ENCODE measurements around the gene DHRS1. TPM values are rescaled to one million over a fixed set of nuclear protein-coding genes. Genes with fewer than 3 reads are reported as not detected.

The DHRS1 gene
- total RNA-seq, 1 experiment from 2014 or later: 8.9 TPM

GRCh38 chr14:24251880-24252288 lies 47.7 kb downstream of the DHRS1 start:
- no TSS peak for BruUV-seq (replicated peaks)
- TF ChIP-seq CTCF (IDR thresholded peaks at IDR 0.05) (no peak), SIN3A (IDR thresholded peaks at IDR 0.05; ENCODE audit: borderline replicate concordance, insufficient read depth, low read depth, low read length) (no peak)
- Histone ChIP-seq H3K9me3 (ENCODE audit: control insufficient read depth, insufficient read depth, low read depth, low read length) (no peaks in the 10 kb centered on the region), H3K27ac (ENCODE audit: low read length) (no peak overlapping the region), H3K4me1 (ENCODE audit: control insufficient read depth, insufficient read depth, low read length) (no peaks in the 10 kb centered on the region), H3K4me3 (ENCODE audit: low read depth in 2 of 2, low read length in 2 of 2) (no peak overlapping the region), H3K36me3 (ENCODE audit: control insufficient read depth, insufficient read depth, low read length) (no peaks in the 10 kb centered on the region), H3K27me3 (ENCODE audit: control insufficient read depth, insufficient read depth, low read length) (no peaks in the 10 kb centered on the region)
- intact Hi-C loops (cut with micrococcal nuclease; ENCODE audit: unreplicated experiment): no loop called here
- ChIA-PET CTCF (no interaction called here), POLR2A (no interaction called here)
- ATAC-seq: no peak; the same call in 1 of the 2 replicates
- in situ Hi-C loops (cut with HindIII; ENCODE audit: low pct_unique_long_range_greater_than_20kb, low sequenced_read_pairs): no loop called here
- no peak for DNase-seq (ENCODE audit: low read depth, low spot score)

GRCh38 chr14:24250354-24250753 lies 49.2 kb downstream of the DHRS1 start:
- no TSS peak for BruUV-seq (replicated peaks)
- ChIA-PET POLR2A (no interaction called here), CTCF (no interaction called here)
- in situ Hi-C loops (cut with HindIII; ENCODE audit: low pct_unique_long_range_greater_than_20kb, low sequenced_read_pairs) (no loop called here), intact Hi-C loops (cut with micrococcal nuclease; ENCODE audit: unreplicated experiment) (no loop called here)
- H3K4me1 ChIP-seq (ENCODE audit: control insufficient read depth, insufficient read depth, low read length): no peaks in the 10 kb centered on the region
- no peaks in the 10 kb centered on the region for H3K36me3 ChIP-seq (ENCODE audit: control insufficient read depth, insufficient read depth, low read length)
- ATAC-seq: no peak
- H3K27me3 ChIP-seq (ENCODE audit: control insufficient read depth, insufficient read depth, low read length): no peaks in the 10 kb centered on the region
- DNase-seq (ENCODE audit: low read depth, low spot score): no peak
- no peak overlapping the region for H3K27ac ChIP-seq (ENCODE audit: low read length)
- no peak overlapping the region for H3K4me3 ChIP-seq (ENCODE audit: low read depth in 2 of 2, low read length in 2 of 2)
- H3K9me3 ChIP-seq (ENCODE audit: control insufficient read depth, insufficient read depth, low read depth, low read length): no peaks in the 10 kb centered on the region
- TF ChIP-seq CTCF (IDR thresholded peaks at IDR 0.05): no peak
- no peak for TF ChIP-seq POLR2AphosphoS5 (IDR thresholded peaks at IDR 0.05; ENCODE audit: low read depth, low read length)
- TF ChIP-seq SIN3A (IDR thresholded peaks at IDR 0.05; ENCODE audit: borderline replicate concordance, insufficient read depth, low read depth, low read length): no peak
- TF ChIP-seq TCF7L2 (IDR thresholded peaks at IDR 0.05; ENCODE audit: low read depth, low read length): no peak
- no peak for TF ChIP-seq REST (IDR thresholded peaks at IDR 0.05; ENCODE audit: insufficient read depth in 1 of 2, low read depth in 2 of 2, low read length in 1 of 2)

Data from Panc1 (cell line).